Brain microvascular endothelial cell (primary cell): Measurements from ENCODE around the gene ADSS2.

Experiments
- DNase-seq: peaks from one replicate; pipeline ENCODE4 v3.0.0-alpha.2; 2020
- H3K27ac ChIP-seq: fragments of 250-450 bp; sonication (Bioruptor Pico); 2 replicates; pipeline ENCODE4 v1.5.1; 2020; ENCODE audit warnings: mild to moderate bottlenecking, moderate library complexity
- H3K27me3 ChIP-seq: fragments of 250-450 bp; sonication (Bioruptor Pico); replicated peaks from 2 replicates; pipeline ENCODE4 v1.5.1; 2020; ENCODE audit warnings: mild to moderate bottlenecking
- H3K36me3 ChIP-seq: fragments of 250-450 bp; sonication (Bioruptor Pico); replicated peaks from 2 replicates; pipeline ENCODE4 v1.5.1; 2020; ENCODE audit warnings: mild to moderate bottlenecking
- H3K4me3 ChIP-seq: 2 replicates; pipeline ENCODE4 v1.5.1; 2011; ENCODE audit warnings: low read depth, mild to moderate bottlenecking, control low read depth, low read length, moderate library complexity
- in situ Hi-C: cut with HindIII; loops from 2 replicates; pipeline ENCODE4 v1.10.0; 2017; ENCODE audit warnings: low sequenced_read_pairs, low pct_ligation_motif_present
- TF ChIP-seq, protein P1 (sequence below): IDR thresholded peaks from 2 replicates; pipeline ENCODE4 v1.5.1; 2011; ENCODE audit warnings: low read depth, mild to moderate bottlenecking, moderate library complexity, low read length, control low read depth, inconsistent platforms; ENCODE audit errors: missing control alignments

Gene ADSS2

DNA sequence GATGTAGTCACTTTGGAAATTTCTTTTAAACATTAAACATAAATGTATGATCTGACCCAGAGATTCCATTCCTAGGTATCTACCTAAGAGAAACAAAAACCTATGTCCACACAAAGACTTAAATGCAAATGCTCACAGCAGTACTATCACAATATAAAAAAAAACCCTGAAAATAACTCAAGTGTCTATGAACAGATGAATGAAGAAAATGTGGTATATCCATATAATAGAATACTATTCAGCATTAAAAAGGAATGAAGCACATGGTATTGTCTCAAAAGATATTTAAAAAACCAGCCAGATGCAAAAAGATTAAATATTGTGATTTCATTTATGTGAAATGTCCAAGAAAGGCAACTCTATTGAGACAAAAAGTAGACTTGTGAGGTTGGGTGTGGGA lies 48.3 kb downstream of the ADSS2 start:
- Histone ChIP-seq H3K27ac (no peak overlapping the region), H3K27me3 (no peaks in the 10 kb centered on the region), H3K36me3 (peaks cover 13% of the 10 kb centered on the region), H3K4me3 (no peak overlapping the region)
- DNase-seq, result no peak
- in situ Hi-C loops, result no loop called here
- TF ChIP-seq, protein P1, sequence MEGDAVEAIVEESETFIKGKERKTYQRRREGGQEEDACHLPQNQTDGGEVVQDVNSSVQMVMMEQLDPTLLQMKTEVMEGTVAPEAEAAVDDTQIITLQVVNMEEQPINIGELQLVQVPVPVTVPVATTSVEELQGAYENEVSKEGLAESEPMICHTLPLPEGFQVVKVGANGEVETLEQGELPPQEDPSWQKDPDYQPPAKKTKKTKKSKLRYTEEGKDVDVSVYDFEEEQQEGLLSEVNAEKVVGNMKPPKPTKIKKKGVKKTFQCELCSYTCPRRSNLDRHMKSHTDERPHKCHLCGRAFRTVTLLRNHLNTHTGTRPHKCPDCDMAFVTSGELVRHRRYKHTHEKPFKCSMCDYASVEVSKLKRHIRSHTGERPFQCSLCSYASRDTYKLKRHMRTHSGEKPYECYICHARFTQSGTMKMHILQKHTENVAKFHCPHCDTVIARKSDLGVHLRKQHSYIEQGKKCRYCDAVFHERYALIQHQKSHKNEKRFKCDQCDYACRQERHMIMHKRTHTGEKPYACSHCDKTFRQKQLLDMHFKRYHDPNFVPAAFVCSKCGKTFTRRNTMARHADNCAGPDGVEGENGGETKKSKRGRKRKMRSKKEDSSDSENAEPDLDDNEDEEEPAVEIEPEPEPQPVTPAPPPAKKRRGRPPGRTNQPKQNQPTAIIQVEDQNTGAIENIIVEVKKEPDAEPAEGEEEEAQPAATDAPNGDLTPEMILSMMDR, result no peak

DNA sequence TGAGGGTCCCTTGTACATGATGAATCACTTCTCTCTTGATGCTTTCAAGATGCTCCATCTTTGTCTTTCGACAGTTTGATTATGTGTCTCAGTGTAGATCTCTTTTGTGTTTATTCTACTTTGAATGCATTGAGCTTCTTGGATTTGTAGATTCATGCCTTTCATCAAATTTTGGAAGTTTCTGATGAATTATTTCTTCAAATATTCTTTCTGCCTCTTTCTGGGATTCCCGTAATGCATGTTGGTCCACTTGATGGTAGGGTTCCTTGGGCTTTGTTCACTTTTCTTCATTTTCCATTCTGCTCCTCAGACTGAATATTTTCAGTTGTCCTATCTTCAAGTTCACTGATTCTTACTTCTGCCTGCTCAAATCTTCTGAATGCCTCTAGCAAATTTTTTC lies 50.7 kb downstream of the ADSS2 start:
- in situ Hi-C loops, result no loop called here
- TF ChIP-seq, protein P1, result no peak
- Histone ChIP-seq H3K27ac (no peak overlapping the region), H3K36me3 (peaks cover 13% of the 10 kb centered on the region), H3K4me3 (no peak overlapping the region), H3K27me3 (no peaks in the 10 kb centered on the region)
- no peak for DNase-seq

DNA sequence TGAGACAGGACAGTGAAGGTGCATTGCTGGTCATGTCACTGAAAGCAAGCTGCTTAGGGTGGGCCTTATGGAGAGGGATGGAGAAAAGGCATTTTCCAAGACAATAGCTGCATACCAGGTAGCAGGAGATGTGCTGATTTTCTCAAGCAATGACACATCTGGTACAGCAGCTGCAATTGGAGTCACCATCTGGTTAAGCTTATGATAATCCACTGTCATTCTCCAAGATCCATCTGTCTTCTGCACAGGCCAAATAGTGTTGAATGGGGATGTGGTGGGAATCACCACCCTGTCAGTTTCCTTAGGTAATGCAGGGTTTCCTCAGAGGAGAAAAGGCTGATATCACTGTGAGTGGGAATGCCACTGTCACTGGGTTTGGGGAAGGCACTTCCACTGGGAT lies 54.6 kb downstream of the ADSS2 start:
- H3K36me3 ChIP-seq, result peaks cover 8% of the 10 kb centered on the region
- no peak for DNase-seq
- H3K27ac ChIP-seq, result no peak overlapping the region
- H3K27me3 ChIP-seq, result no peaks in the 10 kb centered on the region
- no peak overlapping the region for H3K4me3 ChIP-seq
- in situ Hi-C loops, result no loop called here
- TF ChIP-seq, protein P1, result no peak

DNA sequence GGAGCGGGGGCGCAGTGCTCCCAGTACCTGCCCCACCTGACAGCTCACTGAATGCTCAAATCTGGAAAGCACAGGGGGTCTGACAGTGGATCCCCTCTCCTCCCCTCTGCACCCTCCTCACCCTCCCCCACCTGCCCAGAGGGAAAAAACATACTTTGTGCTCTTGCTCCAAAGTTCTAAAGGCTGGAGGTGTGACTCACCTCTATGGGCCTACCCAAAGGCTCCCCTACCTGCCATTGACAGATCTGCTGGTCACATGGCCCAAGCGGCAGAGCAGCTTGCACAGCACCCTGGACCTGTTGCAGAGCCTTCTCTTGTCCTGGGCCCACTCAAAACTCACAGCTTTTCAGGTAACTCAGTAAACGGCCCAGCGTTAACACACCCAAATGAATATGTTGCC lies 55.7 kb downstream of the ADSS2 start:
- H3K27ac ChIP-seq, result no peak overlapping the region
- no peak for DNase-seq
- no peak overlapping the region for H3K4me3 ChIP-seq
- TF ChIP-seq, protein P1, result no peak
- peaks cover under 1% of the 10 kb centered on the region for H3K36me3 ChIP-seq
- in situ Hi-C loops, result no loop called here
- no peaks in the 10 kb centered on the region for H3K27me3 ChIP-seq

DNA sequence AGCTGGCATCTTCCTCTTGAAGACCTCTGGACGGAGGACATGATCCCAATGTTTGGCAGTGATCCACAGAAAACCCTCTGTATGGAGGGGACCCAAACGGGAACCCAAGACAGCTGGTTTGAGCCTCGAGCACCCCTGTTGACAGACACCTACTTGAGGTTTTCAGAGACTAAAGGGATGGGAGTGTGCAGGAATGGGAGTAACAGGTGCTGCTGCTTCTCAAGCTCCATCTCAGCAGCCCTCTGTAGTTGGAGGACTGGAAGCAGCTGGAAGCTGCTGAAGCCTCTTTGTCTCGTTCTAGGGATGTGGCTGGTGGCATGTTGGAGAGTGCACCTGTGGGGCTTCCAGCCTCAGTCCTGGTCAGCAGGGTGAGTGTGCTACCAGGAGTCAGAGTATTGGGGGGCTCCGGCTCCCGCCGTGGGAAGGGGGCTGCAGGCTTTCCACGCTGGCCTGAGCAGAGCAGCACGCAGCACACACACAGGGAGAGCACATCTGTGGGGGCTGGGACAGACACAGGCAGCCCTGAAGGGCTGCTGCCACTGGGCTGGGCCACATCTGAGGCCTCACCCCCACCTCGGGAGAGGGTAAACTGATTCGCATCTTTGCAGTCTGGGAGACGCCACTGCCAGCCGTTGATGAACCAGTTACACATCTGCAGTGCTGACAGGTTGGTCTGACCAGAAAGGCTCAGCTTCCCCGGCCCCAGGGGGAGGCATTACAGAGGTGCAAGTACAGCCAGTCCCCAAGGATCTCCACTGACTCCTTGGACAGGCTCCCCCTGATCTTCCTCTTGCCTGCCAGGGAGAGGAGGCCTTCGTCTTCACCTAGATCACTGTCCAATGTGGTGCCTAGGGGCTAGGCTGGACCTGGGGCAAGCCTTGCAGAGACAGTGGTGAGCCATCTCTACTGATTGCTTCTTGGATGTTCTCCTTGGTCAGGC lies 56.6 kb downstream of the ADSS2 start:
- TF ChIP-seq, protein P1, result no peak
- H3K36me3 ChIP-seq, result no peaks in the 10 kb centered on the region
- no peak overlapping the region for H3K4me3 ChIP-seq
- H3K27ac ChIP-seq, result no peak overlapping the region
- no peaks in the 10 kb centered on the region for H3K27me3 ChIP-seq
- DNase-seq, result no peak
- in situ Hi-C loops, result no loop called here
